Peyer's patch (tissue), 4 donors: ENCODE results near the gene MTCL1. TPM values are rescaled to one million over a fixed set of nuclear protein-coding genes. Genes with fewer than 3 reads are reported as not detected.

Source experiments
- DNase-seq, 3 donors: peaks; one replicate each; pipeline ENCODE4 v3.0.0-alpha.2; 2017 to 2019
- H3K27ac ChIP-seq, 4 donors: fragments of 200-600 bp; sonication (generic); one replicate each; pipeline ENCODE4 v1.5.1; 2016 to 2019
- H3K27me3 ChIP-seq, 2 donors: fragments of 200-600 bp; sonication (generic); one replicate each; pipeline ENCODE4 v1.5.1; 2019
- H3K36me3 ChIP-seq, 3 donors: fragments of 200-600 bp; sonication (generic); one replicate each; pipeline ENCODE4 v1.5.1; 2016 to 2019
- H3K4me1 ChIP-seq, 4 donors: fragments of 200-600 bp; sonication (generic); one replicate each; pipeline ENCODE4 v1.5.1; 2016 to 2019
- H3K4me3 ChIP-seq, 4 donors: fragments of 200-600 bp; sonication (generic); 1 replicate in 3 of 4; 2 replicates in 1 of 4; pipeline ENCODE4 v1.5.1; 2016 to 2019; ENCODE audit warnings: mild to moderate bottlenecking in 1 of 4
- H3K9me3 ChIP-seq, 4 donors: fragments of 200-600 bp; sonication (generic); one replicate each; pipeline ENCODE4 v1.5.1; 2016 to 2019; ENCODE audit warnings: mild to moderate bottlenecking in 1 of 4
- POLR2A ChIP-seq, 2 donors: fragments of 450-650 bp; IDR thresholded peaks; one replicate each; pipeline ENCODE4 v1.5.1; 2017; ENCODE audit warnings: antibody characterized with exemption in 2 of 2, mild to moderate bottlenecking in 2 of 2, moderate library complexity in 2 of 2
- total RNA-seq, 4 donors: library from RNA; depleted of rRNA; stranded (reverse); fragments of >200 nt; gene quantifications; one replicate each; pipeline ENCODE4 v1.1.0, GENCODE V29; 2016
- TF ChIP-seq, protein P1 (sequence below), 6 experiments: fragments of 450-650 bp in 4 of 6; fragments of 200-600 bp in 2 of 6; sonication (generic) in 1 of 6; IDR thresholded peaks; one replicate each; pipeline ENCODE4 v1.5.1; 2017 to 2019; ENCODE audit warnings: antibody characterized with exemption in 6 of 6, mild to moderate bottlenecking in 3 of 6, moderate library complexity in 1 of 6

MTCL1 gene
- total RNA-seq, 4 donors from 2014 or later, result 4.2 to 27.2 (median 6.3) TPM

- no peak for DNase-seq
- no peaks in the 10 kb centered on the region for H3K27me3 ChIP-seq
- no peak overlapping the region for H3K4me3 ChIP-seq
- TF ChIP-seq, protein P1, sequence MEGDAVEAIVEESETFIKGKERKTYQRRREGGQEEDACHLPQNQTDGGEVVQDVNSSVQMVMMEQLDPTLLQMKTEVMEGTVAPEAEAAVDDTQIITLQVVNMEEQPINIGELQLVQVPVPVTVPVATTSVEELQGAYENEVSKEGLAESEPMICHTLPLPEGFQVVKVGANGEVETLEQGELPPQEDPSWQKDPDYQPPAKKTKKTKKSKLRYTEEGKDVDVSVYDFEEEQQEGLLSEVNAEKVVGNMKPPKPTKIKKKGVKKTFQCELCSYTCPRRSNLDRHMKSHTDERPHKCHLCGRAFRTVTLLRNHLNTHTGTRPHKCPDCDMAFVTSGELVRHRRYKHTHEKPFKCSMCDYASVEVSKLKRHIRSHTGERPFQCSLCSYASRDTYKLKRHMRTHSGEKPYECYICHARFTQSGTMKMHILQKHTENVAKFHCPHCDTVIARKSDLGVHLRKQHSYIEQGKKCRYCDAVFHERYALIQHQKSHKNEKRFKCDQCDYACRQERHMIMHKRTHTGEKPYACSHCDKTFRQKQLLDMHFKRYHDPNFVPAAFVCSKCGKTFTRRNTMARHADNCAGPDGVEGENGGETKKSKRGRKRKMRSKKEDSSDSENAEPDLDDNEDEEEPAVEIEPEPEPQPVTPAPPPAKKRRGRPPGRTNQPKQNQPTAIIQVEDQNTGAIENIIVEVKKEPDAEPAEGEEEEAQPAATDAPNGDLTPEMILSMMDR (IDR thresholded peaks at IDR 0.05), result no peak
- TF ChIP-seq POLR2A (IDR thresholded peaks at IDR 0.05), result no peak
- no peak overlapping the region for H3K27ac ChIP-seq
- peaks cover 0 to 5% (median 0%) of the 10 kb centered on the region in 4 donors for H3K9me3 ChIP-seq
- H3K36me3 ChIP-seq, result no peaks in the 10 kb centered on the region
- H3K4me1 ChIP-seq, result no peaks in the 10 kb centered on the region
These were observed 129.5 kb downstream of the MTCL1 start for GRCh38 chr18:8834881-8835280.

DNA sequence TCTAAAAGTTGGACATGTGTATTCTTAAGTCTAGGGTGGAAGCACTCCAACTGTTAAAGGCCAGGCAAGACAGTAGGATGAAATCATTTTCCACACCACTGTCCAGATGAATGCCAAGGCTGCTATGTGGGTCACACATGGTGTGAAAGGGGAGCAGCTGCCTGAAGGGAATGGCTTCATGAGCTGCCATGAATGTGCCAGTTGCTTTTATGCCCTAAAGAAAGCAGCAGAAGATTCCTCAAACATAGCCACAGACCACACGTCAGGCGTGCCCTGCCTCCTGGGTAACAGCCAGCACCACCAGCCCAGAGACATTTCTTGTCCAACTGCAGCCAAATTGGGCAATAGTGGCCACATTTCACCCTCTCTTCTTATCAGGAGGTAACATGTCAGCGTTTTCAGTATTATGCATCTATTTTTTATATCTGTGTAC is 130.2 kb downstream of the MTCL1 start:
- DNase-seq, result no peak
- TF ChIP-seq POLR2A (IDR thresholded peaks at IDR 0.05), result no peak
- TF ChIP-seq, protein P1 (IDR thresholded peaks at IDR 0.05), result no peak
- no peak overlapping the region for H3K27ac ChIP-seq

GRCh38 chr18:8839281-8839680 is 133.9 kb downstream of the MTCL1 start:
- Histone ChIP-seq H3K4me3 (no peak overlapping the region), H3K27ac (no peak overlapping the region), H3K9me3 (peaks cover 0 to 5% (median 0%) of the 10 kb centered on the region in 4 donors), H3K27me3 (no peaks in the 10 kb centered on the region), H3K36me3 (no peaks in the 10 kb centered on the region), H3K4me1 (no peaks in the 10 kb centered on the region)
- no peak for DNase-seq
- TF ChIP-seq POLR2A (IDR thresholded peaks at IDR 0.05), result no peak
- TF ChIP-seq, protein P1 (IDR thresholded peaks at IDR 0.05), result no peak

More for the DNA sequence above, 130.2 kb downstream of the MTCL1 start:
- H3K27me3 ChIP-seq, result no peaks in the 10 kb centered on the region
- no peak overlapping the region for H3K4me3 ChIP-seq
- H3K9me3 ChIP-seq, result peaks cover 0 to 5% (median 0%) of the 10 kb centered on the region in 4 donors
- H3K4me1 ChIP-seq, result no peaks in the 10 kb centered on the region
- no peaks in the 10 kb centered on the region for H3K36me3 ChIP-seq

DNA sequence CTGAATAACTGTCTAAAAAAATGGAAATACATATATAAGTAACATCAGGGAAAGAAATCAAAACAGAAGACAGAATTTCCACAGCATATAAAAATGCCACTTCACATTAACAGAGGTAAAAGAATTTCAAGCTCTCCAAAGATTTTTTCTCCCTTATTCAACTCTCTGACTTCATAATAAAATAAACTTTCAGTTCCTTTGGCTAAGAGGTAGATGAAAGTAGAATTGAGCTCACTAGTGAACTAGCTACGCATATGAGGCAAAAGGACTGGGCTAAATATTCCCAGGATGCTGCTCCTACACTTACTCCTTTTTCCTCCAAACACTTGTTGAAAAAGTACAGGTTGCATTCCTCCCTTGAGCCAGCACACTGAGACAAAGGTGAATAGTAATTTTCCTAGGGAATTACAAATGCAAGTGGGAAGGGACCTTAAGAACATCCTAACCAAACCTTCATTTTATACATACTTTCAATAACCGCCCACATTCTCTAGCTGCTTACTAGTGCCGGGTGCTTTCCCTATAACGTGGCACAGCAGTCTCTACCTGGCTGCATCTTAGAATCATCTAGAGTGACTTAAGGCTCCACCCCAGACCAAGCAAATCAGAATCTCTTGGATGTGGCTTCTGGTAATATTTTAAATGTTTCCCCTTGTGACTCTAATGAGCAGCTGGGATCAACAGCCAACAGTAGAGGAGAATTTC is 136.6 kb downstream of the MTCL1 start:
- Histone ChIP-seq H3K4me1 (no peaks in the 10 kb centered on the region), H3K27me3 (no peaks in the 10 kb centered on the region), H3K27ac (no peak overlapping the region), H3K36me3 (no peaks in the 10 kb centered on the region), H3K4me3 (no peak overlapping the region), H3K9me3 (no peaks in the 10 kb centered on the region)
- DNase-seq, result no peak
- TF ChIP-seq POLR2A (IDR thresholded peaks at IDR 0.05), result no peak
- TF ChIP-seq, protein P1 (IDR thresholded peaks at IDR 0.05), result no peak

- Histone ChIP-seq H3K27me3 (no peaks in the 10 kb centered on the region), H3K9me3 (no peaks in the 10 kb centered on the region), H3K36me3 (no peaks in the 10 kb centered on the region), H3K4me1 (no peaks in the 10 kb centered on the region), H3K27ac (no peak overlapping the region), H3K4me3 (no peak overlapping the region)
- no peak for TF ChIP-seq POLR2A (IDR thresholded peaks at IDR 0.05)
- TF ChIP-seq, protein P1 (IDR thresholded peaks at IDR 0.05), result no peak
- DNase-seq, result no peak
These were observed 137.2 kb downstream of the MTCL1 start for GRCh38 chr18:8842506-8842905.
